Tongue (tissue), 2 donors: Measurements from ENCODE around the gene SMIM27. TPM values are rescaled to one million over a fixed set of nuclear protein-coding genes. Genes with fewer than 3 reads are reported as not detected.

ENCODE experiments used
- DNase-seq: peaks from one replicate; pipeline ENCODE4 v3.0.0-alpha.2; 2015
- total RNA-seq: library from RNA; depleted of rRNA; stranded (reverse); fragments of >200 nt; gene quantifications from one replicate; pipeline ENCODE4 v1.2.3, GENCODE V29; 2014

SMIM27 gene
- total RNA-seq, 1 donor from 2014 or later, result 3.4 TPM

- no peak for DNase-seq
These were observed 6.3 kb downstream of the SMIM27 start for GRCh38 chr9:32558408-32558934.

GRCh38 chr9:32565967-32566366 lies 13.8 kb downstream of the SMIM27 start:
- no peak for DNase-seq

GRCh38 chr9:32566770-32567169 lies 14.6 kb downstream of the SMIM27 start:
- DNase-seq, result no peak

DNA sequence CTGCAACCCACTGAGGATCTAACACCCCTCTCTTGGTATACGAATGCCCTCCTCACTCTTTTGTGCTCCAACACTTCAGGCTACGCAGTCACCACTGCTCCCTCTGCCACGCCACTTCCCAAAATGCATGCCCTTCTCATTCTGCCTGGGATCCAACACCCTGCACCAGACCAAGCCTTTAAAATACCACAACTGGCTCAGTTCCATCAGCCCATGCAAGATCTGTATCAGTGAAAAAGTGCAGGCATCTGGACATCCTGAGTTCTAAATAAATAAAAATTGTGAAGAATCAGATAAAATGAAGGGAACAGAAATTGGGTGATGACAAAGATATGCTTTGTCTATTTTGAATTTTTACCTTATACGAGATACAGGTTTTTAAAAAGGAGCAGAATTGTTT lies 18.1 kb downstream of the SMIM27 start:
- no peak for DNase-seq

DNA sequence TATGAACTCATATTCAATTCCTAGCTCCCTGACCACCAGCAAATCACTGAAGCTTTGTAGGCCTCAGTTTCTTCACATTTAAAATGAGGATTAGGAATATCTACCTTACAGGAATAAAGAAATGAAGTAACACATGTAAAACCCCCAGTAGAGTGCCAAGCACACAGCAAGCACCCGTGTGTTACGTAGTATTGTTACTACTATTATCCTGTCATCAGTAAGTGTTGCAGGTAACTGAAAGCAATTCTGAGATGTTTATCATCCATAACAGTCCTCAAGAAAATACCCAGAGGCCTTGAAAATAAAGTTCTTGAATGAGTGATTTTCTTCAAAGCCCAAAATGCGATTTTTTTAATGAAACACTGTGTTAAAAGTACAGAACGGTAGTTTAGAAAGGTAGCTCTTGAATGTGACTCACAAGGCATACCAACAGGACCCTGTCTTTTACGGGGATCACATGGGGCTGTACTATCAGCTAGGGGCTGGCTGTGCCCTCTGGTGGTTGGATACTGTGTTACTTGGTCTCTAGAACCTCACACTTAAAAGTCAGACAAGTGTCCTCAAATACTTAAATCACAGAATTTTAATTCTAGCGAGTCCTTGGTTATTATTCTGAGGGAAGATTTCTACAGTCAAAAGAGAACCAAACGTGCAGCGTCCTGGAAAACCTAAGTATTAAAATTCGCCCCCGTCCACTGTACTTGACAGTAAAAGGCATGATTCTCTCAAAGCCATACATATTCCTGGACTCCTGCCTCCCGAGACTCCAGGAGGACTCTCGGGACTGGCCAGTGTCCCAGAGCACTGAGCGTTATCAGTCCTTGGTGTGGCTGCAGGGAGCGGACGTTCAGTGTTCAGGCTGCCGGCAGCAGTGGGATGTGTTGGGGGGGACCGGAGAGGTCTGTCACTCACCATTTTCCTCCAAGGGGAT lies 20.1 kb downstream of the SMIM27 start:
- DNase-seq, result peak; percentile 73

- peak; percentile 97 for DNase-seq
These were observed 20.9 kb downstream of the SMIM27 start, which contains the start of gene NDUFB6 for GRCh38 chr9:32572900-32573523. Gene NDUFB6 (minus strand): TSS chr9:32573159. CDS start chr9:32573060, 99 bp downstream.

- DNase-seq, result no peak
These were observed 21.7 kb downstream of the SMIM27 start for GRCh38 chr9:32573821-32574220.

- no peak for DNase-seq
These were observed 22.7 kb downstream of the SMIM27 start for GRCh38 chr9:32574858-32575257.

GRCh38 chr9:32577316-32577715 lies 25.2 kb downstream of the SMIM27 start:
- DNase-seq, result no peak

GRCh38 chr9:32578976-32579375 lies 26.8 kb downstream of the SMIM27 start:
- DNase-seq, result no peak

GRCh38 chr9:32579706-32580331 lies 27.7 kb downstream of the SMIM27 start:
- peak; percentile 77 for DNase-seq

GRCh38 chr9:32580631-32581300 lies 28.6 kb downstream of the SMIM27 start:
- no peak for DNase-seq

DNA sequence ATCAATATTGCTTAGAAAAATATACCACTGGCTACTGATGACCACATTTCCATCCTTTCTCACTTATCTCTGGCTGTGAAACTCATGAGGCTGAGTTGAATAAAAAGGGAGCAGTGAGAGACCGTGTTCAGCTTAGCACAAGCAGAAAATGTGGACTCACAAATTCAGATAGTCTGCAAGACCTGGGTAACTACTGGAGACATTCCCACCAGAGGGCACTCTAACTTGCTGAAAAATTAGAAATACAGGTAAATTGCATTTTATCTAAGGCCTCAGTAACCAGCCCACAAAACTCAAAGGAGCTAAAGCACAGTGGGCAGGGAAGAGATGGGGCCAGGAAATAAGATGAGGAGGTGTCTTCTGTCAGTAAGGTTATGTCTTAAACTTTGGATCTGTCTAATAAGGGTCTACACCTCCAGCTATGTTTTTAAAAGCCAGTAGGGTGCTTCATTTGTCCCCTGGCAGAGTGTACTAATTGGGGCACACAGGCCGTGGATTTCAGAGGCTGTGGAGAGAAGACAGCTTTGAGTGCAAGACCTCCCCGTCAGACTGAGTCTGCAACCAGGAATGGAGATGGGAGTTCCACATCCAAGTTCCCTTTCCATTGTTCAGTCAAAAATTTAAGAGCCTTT lies 29.5 kb downstream of the SMIM27 start:
- DNase-seq, result peak; percentile 78

DNA sequence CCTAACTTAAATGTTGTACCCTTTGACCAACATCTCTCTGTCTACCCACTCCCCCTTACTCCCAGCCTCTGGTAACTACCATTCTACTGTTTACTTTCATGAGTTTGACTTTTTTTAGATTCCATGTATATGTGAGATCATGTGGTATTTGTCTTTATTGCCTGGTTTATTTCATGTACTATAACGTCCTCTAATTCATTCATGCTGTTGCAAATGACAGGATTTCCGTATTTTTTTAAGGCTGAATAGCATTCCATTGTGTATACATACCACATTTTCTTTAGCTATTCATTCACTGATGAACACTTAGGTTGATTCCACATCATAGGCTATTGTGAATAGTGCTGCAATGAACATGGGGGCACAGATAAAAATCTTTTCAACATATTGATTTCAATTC lies 32.7 kb downstream of the SMIM27 start:
- DNase-seq, result no peak

GRCh38 chr9:32587901-32588300 lies 35.8 kb downstream of the SMIM27 start:
- DNase-seq, result peak; percentile 3

DNA sequence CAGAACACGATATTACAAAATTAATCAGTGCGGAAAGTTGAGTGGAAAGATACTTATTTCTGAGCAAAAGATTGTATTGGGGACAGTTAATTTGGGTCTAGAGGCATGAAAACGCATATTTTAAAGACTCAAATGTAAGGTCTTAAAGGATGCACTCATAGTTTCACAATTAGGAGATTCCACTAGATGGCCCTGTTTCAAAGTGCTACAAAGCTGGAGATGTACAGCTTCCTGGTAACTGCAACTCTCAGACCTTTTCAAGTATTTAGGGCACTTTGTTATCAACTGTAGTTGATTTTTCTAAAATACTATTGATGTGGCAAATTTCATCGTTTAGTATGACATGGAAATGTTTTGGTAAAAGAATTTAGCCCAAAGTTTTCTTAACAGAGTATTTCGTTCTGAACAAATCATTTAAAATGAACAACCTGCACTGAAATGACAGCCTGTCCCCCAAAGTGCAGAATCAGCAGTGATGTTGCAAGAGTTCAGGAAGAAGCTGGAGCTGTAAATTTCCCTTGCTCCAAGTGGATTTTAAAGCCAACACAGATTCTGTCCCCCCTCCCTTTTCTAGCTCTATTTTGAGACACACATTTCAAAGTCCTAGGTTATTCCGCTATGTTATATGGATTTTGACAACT lies 37.1 kb downstream of the SMIM27 start:
- peak; percentile 69 for DNase-seq

- no peak for DNase-seq
These were observed 38.3 kb downstream of the SMIM27 start for GRCh38 chr9:32590476-32590875.

GRCh38 chr9:32590898-32591297 lies 38.8 kb downstream of the SMIM27 start:
- no peak for DNase-seq

DNA sequence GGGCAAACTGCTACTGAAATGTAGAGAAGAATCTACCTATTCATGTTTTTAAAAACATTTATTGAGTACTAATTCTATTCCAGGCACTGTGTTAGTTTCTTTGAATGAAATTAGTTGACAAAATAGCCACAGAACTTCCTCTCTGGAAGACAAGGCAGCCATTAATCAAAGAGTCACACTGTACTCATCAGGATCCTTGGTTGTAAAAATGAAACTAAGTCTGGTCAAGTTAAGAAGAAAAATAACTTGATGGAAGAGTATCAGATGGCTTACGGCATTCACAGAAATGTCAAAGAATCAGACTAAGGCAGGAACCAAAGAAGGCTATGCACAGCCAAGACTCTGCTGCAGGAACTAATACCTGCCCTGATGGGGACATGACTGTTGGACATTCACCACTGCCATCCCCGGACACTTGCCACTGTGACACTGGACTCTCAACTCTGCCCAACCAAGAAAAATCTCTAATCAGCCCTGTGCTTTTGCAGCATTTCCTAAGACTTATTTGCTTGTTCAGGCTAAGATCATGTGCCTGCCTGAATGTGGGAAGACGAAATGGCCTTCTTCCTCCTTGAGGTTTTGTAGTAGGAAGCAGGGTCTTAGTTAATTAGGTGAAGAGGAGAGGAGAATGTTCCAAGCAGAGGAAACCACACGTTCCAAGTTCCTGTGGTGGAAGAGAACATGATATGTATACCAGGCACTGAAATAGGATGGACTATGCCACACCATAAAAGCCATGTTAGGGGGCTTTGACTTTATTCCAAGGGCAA lies 44.2 kb downstream of the SMIM27 start:
- DNase-seq, result no peak

- no peak for DNase-seq
These were observed 44.8 kb downstream of the SMIM27 start for GRCh38 chr9:32596936-32597335.
